SK-N-SH (cell line): ENCODE data around the gene FLAD1.

Source experiments
- FOXM1 ChIP-seq: IDR thresholded peaks from 2 replicates; pipeline ENCODE4 v1.4.0; 2012; ENCODE audit warnings: low read depth, mild to moderate bottlenecking
- NRF1 ChIP-seq: IDR thresholded peaks from 2 replicates; pipeline ENCODE4 v1.6.1; 2012; ENCODE audit warnings: low read depth, mild to moderate bottlenecking, low read length
- RCOR1 ChIP-seq: fragments of 150-350 bp; IDR thresholded peaks from 2 replicates; pipeline ENCODE4 v1.6.1; 2017; ENCODE audit warnings: antibody characterized with exemption, low read length
- RFX5 ChIP-seq: IDR thresholded peaks from 2 replicates; pipeline ENCODE4 v1.6.1; 2012; ENCODE audit warnings: mild to moderate bottlenecking, improper control_type of control experiment, low read length
- SMC3 ChIP-seq: IDR thresholded peaks from 2 replicates; pipeline ENCODE4 v1.6.1; 2012; ENCODE audit warnings: low read depth, low read length, improper control_type of control experiment
- TF ChIP-seq, protein P1 (sequence below): fragments of 200-600 bp; sonication (generic); IDR thresholded peaks from 2 replicates; pipeline ENCODE4 v1.6.1; 2017; ENCODE audit warnings: antibody characterized with exemption, mild to moderate bottlenecking, moderate library complexity
- TF ChIP-seq, protein P2 (sequence below): IDR thresholded peaks from 2 replicates; pipeline ENCODE4 v1.6.1; 2012; ENCODE audit warnings: mild to moderate bottlenecking, low read depth, low read length, moderate library complexity
- TF ChIP-seq, protein P3 (sequence below): fragments of 150-350 bp; IDR thresholded peaks from 2 replicates; pipeline ENCODE4 v1.6.1; 2016; ENCODE audit warnings: mild to moderate bottlenecking, low read depth, low read length
- TF ChIP-seq, protein P4 (sequence below): IDR thresholded peaks from 2 replicates; pipeline ENCODE4 v1.4.0; 2012; ENCODE audit warnings: low read depth, borderline replicate concordance

DNA sequence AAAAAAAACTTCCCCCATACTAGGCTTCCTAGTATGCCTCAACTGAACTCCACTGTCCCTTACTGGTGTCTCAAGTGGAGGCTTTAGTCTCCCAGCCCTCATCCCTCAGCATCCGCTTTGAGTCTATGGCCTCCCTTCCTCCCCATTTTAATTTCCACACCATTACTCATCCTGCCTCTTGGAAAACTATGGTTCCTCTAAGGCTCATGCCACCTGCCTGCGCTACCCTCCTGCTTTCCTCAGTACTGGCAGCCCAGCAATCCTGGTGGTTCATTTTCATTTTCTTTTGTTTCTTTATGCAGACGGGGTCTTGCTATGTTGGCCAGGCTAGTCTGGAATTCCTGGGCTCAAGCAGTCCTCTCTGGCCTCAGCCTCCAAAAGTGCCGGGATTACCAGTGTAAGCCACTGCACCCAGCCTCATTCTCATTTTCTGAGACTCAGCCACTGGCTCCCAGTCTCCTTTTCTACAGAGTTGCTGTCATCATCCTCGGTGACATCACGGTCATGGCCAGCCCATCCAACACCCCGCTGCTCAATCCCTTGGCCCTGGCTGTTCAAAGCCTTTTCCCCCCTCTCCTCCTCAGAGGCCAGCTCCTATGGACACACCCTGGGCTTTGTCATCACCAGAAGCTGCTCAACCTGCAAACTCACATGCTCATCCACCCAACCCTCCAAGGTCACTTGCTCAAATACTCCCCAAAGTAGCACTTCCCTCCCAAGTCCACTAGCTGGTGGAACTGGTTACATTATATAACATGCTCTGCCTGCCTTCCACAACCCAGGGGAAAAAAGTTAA, 44.3 kb upstream of the FLAD1 start:
- TF ChIP-seq, protein P1, sequence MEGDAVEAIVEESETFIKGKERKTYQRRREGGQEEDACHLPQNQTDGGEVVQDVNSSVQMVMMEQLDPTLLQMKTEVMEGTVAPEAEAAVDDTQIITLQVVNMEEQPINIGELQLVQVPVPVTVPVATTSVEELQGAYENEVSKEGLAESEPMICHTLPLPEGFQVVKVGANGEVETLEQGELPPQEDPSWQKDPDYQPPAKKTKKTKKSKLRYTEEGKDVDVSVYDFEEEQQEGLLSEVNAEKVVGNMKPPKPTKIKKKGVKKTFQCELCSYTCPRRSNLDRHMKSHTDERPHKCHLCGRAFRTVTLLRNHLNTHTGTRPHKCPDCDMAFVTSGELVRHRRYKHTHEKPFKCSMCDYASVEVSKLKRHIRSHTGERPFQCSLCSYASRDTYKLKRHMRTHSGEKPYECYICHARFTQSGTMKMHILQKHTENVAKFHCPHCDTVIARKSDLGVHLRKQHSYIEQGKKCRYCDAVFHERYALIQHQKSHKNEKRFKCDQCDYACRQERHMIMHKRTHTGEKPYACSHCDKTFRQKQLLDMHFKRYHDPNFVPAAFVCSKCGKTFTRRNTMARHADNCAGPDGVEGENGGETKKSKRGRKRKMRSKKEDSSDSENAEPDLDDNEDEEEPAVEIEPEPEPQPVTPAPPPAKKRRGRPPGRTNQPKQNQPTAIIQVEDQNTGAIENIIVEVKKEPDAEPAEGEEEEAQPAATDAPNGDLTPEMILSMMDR, result no peak
- no peak for TF ChIP-seq NRF1
- TF ChIP-seq, protein P2, sequence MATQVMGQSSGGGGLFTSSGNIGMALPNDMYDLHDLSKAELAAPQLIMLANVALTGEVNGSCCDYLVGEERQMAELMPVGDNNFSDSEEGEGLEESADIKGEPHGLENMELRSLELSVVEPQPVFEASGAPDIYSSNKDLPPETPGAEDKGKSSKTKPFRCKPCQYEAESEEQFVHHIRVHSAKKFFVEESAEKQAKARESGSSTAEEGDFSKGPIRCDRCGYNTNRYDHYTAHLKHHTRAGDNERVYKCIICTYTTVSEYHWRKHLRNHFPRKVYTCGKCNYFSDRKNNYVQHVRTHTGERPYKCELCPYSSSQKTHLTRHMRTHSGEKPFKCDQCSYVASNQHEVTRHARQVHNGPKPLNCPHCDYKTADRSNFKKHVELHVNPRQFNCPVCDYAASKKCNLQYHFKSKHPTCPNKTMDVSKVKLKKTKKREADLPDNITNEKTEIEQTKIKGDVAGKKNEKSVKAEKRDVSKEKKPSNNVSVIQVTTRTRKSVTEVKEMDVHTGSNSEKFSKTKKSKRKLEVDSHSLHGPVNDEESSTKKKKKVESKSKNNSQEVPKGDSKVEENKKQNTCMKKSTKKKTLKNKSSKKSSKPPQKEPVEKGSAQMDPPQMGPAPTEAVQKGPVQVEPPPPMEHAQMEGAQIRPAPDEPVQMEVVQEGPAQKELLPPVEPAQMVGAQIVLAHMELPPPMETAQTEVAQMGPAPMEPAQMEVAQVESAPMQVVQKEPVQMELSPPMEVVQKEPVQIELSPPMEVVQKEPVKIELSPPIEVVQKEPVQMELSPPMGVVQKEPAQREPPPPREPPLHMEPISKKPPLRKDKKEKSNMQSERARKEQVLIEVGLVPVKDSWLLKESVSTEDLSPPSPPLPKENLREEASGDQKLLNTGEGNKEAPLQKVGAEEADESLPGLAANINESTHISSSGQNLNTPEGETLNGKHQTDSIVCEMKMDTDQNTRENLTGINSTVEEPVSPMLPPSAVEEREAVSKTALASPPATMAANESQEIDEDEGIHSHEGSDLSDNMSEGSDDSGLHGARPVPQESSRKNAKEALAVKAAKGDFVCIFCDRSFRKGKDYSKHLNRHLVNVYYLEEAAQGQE, result no peak
- no peak for TF ChIP-seq SMC3
- no peak for TF ChIP-seq RFX5
- TF ChIP-seq, protein P3, sequence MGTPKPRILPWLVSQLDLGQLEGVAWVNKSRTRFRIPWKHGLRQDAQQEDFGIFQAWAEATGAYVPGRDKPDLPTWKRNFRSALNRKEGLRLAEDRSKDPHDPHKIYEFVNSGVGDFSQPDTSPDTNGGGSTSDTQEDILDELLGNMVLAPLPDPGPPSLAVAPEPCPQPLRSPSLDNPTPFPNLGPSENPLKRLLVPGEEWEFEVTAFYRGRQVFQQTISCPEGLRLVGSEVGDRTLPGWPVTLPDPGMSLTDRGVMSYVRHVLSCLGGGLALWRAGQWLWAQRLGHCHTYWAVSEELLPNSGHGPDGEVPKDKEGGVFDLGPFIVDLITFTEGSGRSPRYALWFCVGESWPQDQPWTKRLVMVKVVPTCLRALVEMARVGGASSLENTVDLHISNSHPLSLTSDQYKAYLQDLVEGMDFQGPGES, result no peak
- no peak for TF ChIP-seq FOXM1
- TF ChIP-seq, protein P4, sequence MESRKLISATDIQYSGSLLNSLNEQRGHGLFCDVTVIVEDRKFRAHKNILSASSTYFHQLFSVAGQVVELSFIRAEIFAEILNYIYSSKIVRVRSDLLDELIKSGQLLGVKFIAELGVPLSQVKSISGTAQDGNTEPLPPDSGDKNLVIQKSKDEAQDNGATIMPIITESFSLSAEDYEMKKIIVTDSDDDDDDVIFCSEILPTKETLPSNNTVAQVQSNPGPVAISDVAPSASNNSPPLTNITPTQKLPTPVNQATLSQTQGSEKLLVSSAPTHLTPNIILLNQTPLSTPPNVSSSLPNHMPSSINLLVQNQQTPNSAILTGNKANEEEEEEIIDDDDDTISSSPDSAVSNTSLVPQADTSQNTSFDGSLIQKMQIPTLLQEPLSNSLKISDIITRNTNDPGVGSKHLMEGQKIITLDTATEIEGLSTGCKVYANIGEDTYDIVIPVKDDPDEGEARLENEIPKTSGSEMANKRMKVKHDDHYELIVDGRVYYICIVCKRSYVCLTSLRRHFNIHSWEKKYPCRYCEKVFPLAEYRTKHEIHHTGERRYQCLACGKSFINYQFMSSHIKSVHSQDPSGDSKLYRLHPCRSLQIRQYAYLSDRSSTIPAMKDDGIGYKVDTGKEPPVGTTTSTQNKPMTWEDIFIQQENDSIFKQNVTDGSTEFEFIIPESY, result no peak
- no peak for TF ChIP-seq RCOR1
